ENCODE data around the gene ACTL6B.

GRCh38 chr7:100602889-100603725 is 53.1 kb downstream of the ACTL6B start:
- TF ChIP-seq, protein P1, sequence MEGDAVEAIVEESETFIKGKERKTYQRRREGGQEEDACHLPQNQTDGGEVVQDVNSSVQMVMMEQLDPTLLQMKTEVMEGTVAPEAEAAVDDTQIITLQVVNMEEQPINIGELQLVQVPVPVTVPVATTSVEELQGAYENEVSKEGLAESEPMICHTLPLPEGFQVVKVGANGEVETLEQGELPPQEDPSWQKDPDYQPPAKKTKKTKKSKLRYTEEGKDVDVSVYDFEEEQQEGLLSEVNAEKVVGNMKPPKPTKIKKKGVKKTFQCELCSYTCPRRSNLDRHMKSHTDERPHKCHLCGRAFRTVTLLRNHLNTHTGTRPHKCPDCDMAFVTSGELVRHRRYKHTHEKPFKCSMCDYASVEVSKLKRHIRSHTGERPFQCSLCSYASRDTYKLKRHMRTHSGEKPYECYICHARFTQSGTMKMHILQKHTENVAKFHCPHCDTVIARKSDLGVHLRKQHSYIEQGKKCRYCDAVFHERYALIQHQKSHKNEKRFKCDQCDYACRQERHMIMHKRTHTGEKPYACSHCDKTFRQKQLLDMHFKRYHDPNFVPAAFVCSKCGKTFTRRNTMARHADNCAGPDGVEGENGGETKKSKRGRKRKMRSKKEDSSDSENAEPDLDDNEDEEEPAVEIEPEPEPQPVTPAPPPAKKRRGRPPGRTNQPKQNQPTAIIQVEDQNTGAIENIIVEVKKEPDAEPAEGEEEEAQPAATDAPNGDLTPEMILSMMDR (conservative IDR thresholded peaks at IDR 0.05; ENCODE audit: low read length), result no peak
- TF ChIP-seq EZH2phosphoT487 (IDR thresholded peaks at IDR 0.05; ENCODE audit: borderline replicate concordance, low read depth, low read length), result no peak
